ENCODE results near the gene SMNDC1.
A peak's percentile ranks its signal among the peaks of the same experiment; 100 is the strongest.
"Not testable (repeated sequence)": the region's sequence is repeated elsewhere in the genome, so short reads cannot be mapped to it uniquely, and the experiment has no call there.

Gene SMNDC1

GRCh38 chr10:110304780-110305421 is at the start of gene SMNDC1:
Gene SMNDC1, minus strand, starts transcription at chr10:110304920. Its CDS starts 1,333 bp downstream, at chr10:110303587.
- FAIRE-seq (peak; percentile 74), DNase-seq (ENCODE audit: insufficient read length, low spot score) (peak; percentile 82)

- peak; percentile 71 for DNase-seq (ENCODE audit: insufficient read length, low spot score)
- FAIRE-seq: no peak
Observed at GRCh38 chr10:110354322-110354766, 49.6 kb upstream of the SMNDC1 start.

GRCh38 chr10:110353244-110354119 is 48.8 kb upstream of the SMNDC1 start:
- DNase-seq (ENCODE audit: insufficient read length, low spot score) (peak; percentile 33), FAIRE-seq (no peak)

- no peak for FAIRE-seq
- DNase-seq (ENCODE audit: insufficient read length, low spot score): no peak
Observed at GRCh38 chr10:110352930-110353243, 48.2 kb upstream of the SMNDC1 start.

- FAIRE-seq (no peak), DNase-seq (ENCODE audit: insufficient read length, low spot score) (no peak)
Observed at GRCh38 chr10:110350812-110351211, 46.1 kb upstream of the SMNDC1 start.

GRCh38 chr10:110349831-110350230 is 45.1 kb upstream of the SMNDC1 start:
- DNase-seq (ENCODE audit: insufficient read length, low spot score): no peak
- FAIRE-seq: no peak

- DNase-seq (ENCODE audit: insufficient read length, low spot score) (no peak), FAIRE-seq (no peak)
Observed at GRCh38 chr10:110349386-110349785, 44.7 kb upstream of the SMNDC1 start.

- no peak for FAIRE-seq
- no peak for DNase-seq (ENCODE audit: insufficient read length, low spot score)
Observed at GRCh38 chr10:110348336-110348735, 43.6 kb upstream of the SMNDC1 start.

- DNase-seq (ENCODE audit: insufficient read length, low spot score): no peak
- no peak for FAIRE-seq
Observed at GRCh38 chr10:110346914-110347313, 42.2 kb upstream of the SMNDC1 start.

GRCh38 chr10:110345286-110345685 is 40.6 kb upstream of the SMNDC1 start:
- FAIRE-seq (no peak), DNase-seq (ENCODE audit: insufficient read length, low spot score) (no peak)

GRCh38 chr10:110344622-110345021 is 39.9 kb upstream of the SMNDC1 start:
- FAIRE-seq: no peak
- DNase-seq (ENCODE audit: insufficient read length, low spot score): no peak

- FAIRE-seq: no peak
- DNase-seq (ENCODE audit: insufficient read length, low spot score): no peak
Observed at GRCh38 chr10:110343947-110344346, 39.2 kb upstream of the SMNDC1 start.

- FAIRE-seq (no peak), DNase-seq (ENCODE audit: insufficient read length, low spot score) (no peak)
Observed at GRCh38 chr10:110340816-110341215, 36.1 kb upstream of the SMNDC1 start.

GRCh38 chr10:110340122-110340521 is 35.4 kb upstream of the SMNDC1 start:
- no peak for FAIRE-seq
- DNase-seq (ENCODE audit: insufficient read length, low spot score): no peak

GRCh38 chr10:110337906-110338305 is 33.2 kb upstream of the SMNDC1 start:
- no peak for DNase-seq (ENCODE audit: insufficient read length, low spot score)
- FAIRE-seq: no peak

- no peak for FAIRE-seq
- no peak for DNase-seq (ENCODE audit: insufficient read length, low spot score)
Observed at GRCh38 chr10:110337401-110337800, 32.7 kb upstream of the SMNDC1 start.

- peak; percentile 58 for DNase-seq (ENCODE audit: insufficient read length, low spot score)
Observed at GRCh38 chr10:110336111-110336721, 31.5 kb upstream of the SMNDC1 start.

GRCh38 chr10:110335314-110336064 is 30.8 kb upstream of the SMNDC1 start:
- no peak for FAIRE-seq
- no peak for DNase-seq (ENCODE audit: insufficient read length, low spot score)

More at GRCh38 chr10:110336111-110336721, 31.5 kb upstream of the SMNDC1 start:
- FAIRE-seq: no peak

GRCh38 chr10:110334061-110334656 is 29.4 kb upstream of the SMNDC1 start:
- FAIRE-seq: no peak
- no peak for DNase-seq (ENCODE audit: insufficient read length, low spot score)

- not testable (repeated sequence) for FAIRE-seq; DNase-seq (ENCODE audit: insufficient read length, low spot score)
Observed at GRCh38 chr10:110331226-110331795, 26.6 kb upstream of the SMNDC1 start.

Data from HTR-8/SVneo (cell line).